Natural killer cell (primary cell): ENCODE measurements around the gene URM1. TPM values are rescaled to one million over a fixed set of nuclear protein-coding genes. Genes with fewer than 3 reads are reported as not detected.

Experiments used
- ATAC-seq, 3 donors: fragments of 150-1000 bp in 2 of 3; fragments of 200-7000 bp in 1 of 3; cut with Tn5 transposase; 1 replicate in 1 of 3; 2 replicates in 2 of 3; pipeline ENCODE4 v1.10.0; 2021; ENCODE audit warnings: mild to moderate bottlenecking in 2 of 3, moderate library complexity in 2 of 3
- DNase-seq, 2 donors: peaks; one replicate each; pipeline versions ENCODE4 v3.0.0 to v3.0.0-alpha.2; 2013 to 2021; ENCODE audit warnings: mixed read lengths in 1 of 2
- H3K27ac ChIP-seq: one replicate; pipeline ENCODE4 v1.5.1; 2013; ENCODE audit warnings: mild to moderate bottlenecking, low read length
- H3K27me3 ChIP-seq: one replicate; pipeline ENCODE4 v1.6.1; 2013; ENCODE audit warnings: low read length; ENCODE audit not compliant: control insufficient read depth, insufficient read depth
- H3K36me3 ChIP-seq: one replicate; pipeline ENCODE4 v1.6.1; 2013; ENCODE audit warnings: low read length; ENCODE audit not compliant: control insufficient read depth, insufficient read depth
- H3K4me1 ChIP-seq: one replicate; pipeline ENCODE4 v1.6.1; 2013; ENCODE audit warnings: low read length; ENCODE audit not compliant: control insufficient read depth, insufficient read depth
- H3K4me3 ChIP-seq: one replicate; pipeline ENCODE4 v1.5.1; 2013; ENCODE audit warnings: low read length
- H3K9me3 ChIP-seq: one replicate; pipeline ENCODE4 v1.6.1; 2013; ENCODE audit warnings: low read length; ENCODE audit not compliant: control insufficient read depth, insufficient read depth
- H3K27ac Mint-ChIP-seq, 2 donors: one replicate each; pipeline ENCODE4 v1.8.0; 2022; ENCODE audit warnings: mild to moderate bottlenecking in 2 of 2, mixed read lengths in 2 of 2, moderate library complexity in 1 of 2
- H3K27me3 Mint-ChIP-seq, 2 donors: one replicate each; pipeline ENCODE4 v1.8.0; 2022; ENCODE audit warnings: low read depth in 2 of 2, mixed read lengths in 2 of 2
- H3K36me3 Mint-ChIP-seq: one replicate; pipeline ENCODE4 v1.8.0; 2022; ENCODE audit warnings: mixed read lengths
- H3K4me1 Mint-ChIP-seq, 2 donors: one replicate each; pipeline ENCODE4 v1.8.0; 2022; ENCODE audit warnings: mixed read lengths in 2 of 2
- H3K4me3 Mint-ChIP-seq: one replicate; pipeline ENCODE4 v1.8.0; 2022; ENCODE audit warnings: mild to moderate bottlenecking, moderate library complexity, mixed read lengths
- H3K9me3 Mint-ChIP-seq, 2 donors: one replicate each; pipeline ENCODE4 v1.8.0; 2022; ENCODE audit warnings: mixed read lengths in 2 of 2
- CTCF ChIP-seq: fragments of 200-600 bp; IDR thresholded peaks from one replicate; pipeline ENCODE4 v1.8.0; 2022; ENCODE audit warnings: antibody characterized with exemption
- WGBS: methylation state at CpG from one replicate; pipeline ENCODE4 v1.1.7; 2013; ENCODE audit warnings: missing lambda C conversion rate; ENCODE audit not compliant: insufficient coverage; 5-methylcytosine and 5-hydroxymethylcytosine counted together
- intact Hi-C: fragments of 100-400 bp; cut with micrococcal nuclease; formaldehyde crosslinking; loops from one replicate; pipeline ENCODE4 v1.14.2; 2022
- total RNA-seq, 4 donors: library from RNA; stranded (reverse); fragments of 120-200 nt in 1 of 4; gene quantifications; one replicate each; pipeline versions ENCODE4 v1.2.3 to v1.2.4, GENCODE V29; 2013 to 2022

The URM1 gene
- total RNA-seq, 3 donors from 2014 or later (not counting 1 experiment from before 2014, with no cell fraction given) = 39.4 to 47.8 (median 46.7) TPM

GRCh38 chr9:128424268-128424780, 53.1 kb downstream of the URM1 start:
- intact Hi-C loops = no loop called here
- H3K4me1 Mint-ChIP-seq = peaks cover 0 to 29% of the 10 kb centered on the region in 2 donors
- H3K4me3 Mint-ChIP-seq = no peak overlapping the region
- ATAC-seq (no peak), DNase-seq (no peak)
- H3K4me1 ChIP-seq = peaks cover 21% of the 10 kb centered on the region
- 92% methylated on average over 14 of the region's 15 CpGs for WGBS
- no peaks in the 10 kb centered on the region for H3K9me3 ChIP-seq
- H3K27ac ChIP-seq = no peak overlapping the region
- TF ChIP-seq CTCF = no peak
- no peaks in the 10 kb centered on the region for H3K36me3 Mint-ChIP-seq
- H3K36me3 ChIP-seq = no peaks in the 10 kb centered on the region
- no peak overlapping the region for H3K4me3 ChIP-seq
- no peaks in the 10 kb centered on the region for H3K27me3 Mint-ChIP-seq
- H3K27ac Mint-ChIP-seq = no peak overlapping the region
- H3K9me3 Mint-ChIP-seq = no peaks in the 10 kb centered on the region
- peaks cover 4% of the 10 kb centered on the region for H3K27me3 ChIP-seq

GRCh38 chr9:128428644-128429512, 57.7 kb downstream of the URM1 start:
- Mint-ChIP-seq H3K36me3 (no peaks in the 10 kb centered on the region), H3K9me3 (no peaks in the 10 kb centered on the region), H3K4me1 (no peaks in the 10 kb centered on the region), H3K4me3 (no peak overlapping the region), H3K27me3 (no peaks in the 10 kb centered on the region), H3K27ac (no peak overlapping the region)
- Histone ChIP-seq H3K27ac (no peak overlapping the region), H3K4me1 (no peaks in the 10 kb centered on the region), H3K9me3 (no peaks in the 10 kb centered on the region), H3K27me3 (no peaks in the 10 kb centered on the region), H3K4me3 (no peak overlapping the region), H3K36me3 (no peaks in the 10 kb centered on the region)
- DNase-seq = no peak
- no peak for ATAC-seq
- 91% methylated on average over 20 of the region's 22 CpGs for WGBS
- no peak for TF ChIP-seq CTCF
- intact Hi-C loops = no loop called here

GRCh38 chr9:128429513-128430086, 58.4 kb downstream of the URM1 start:
- no peak overlapping the region for H3K27ac Mint-ChIP-seq
- no peaks in the 10 kb centered on the region for H3K36me3 Mint-ChIP-seq
- no peak for DNase-seq
- no peak for ATAC-seq
- no peaks in the 10 kb centered on the region for H3K36me3 ChIP-seq
- H3K9me3 Mint-ChIP-seq = no peaks in the 10 kb centered on the region
- H3K27ac ChIP-seq = no peak overlapping the region
- no peaks in the 10 kb centered on the region for H3K27me3 Mint-ChIP-seq
- 94% methylated on average over 13 of the region's 13 CpGs for WGBS
- no peaks in the 10 kb centered on the region for H3K9me3 ChIP-seq
- no peaks in the 10 kb centered on the region for H3K27me3 ChIP-seq
- H3K4me3 Mint-ChIP-seq = no peak overlapping the region
- H3K4me1 Mint-ChIP-seq = no peaks in the 10 kb centered on the region
- no peak for TF ChIP-seq CTCF
- H3K4me1 ChIP-seq = no peaks in the 10 kb centered on the region
- no peak overlapping the region for H3K4me3 ChIP-seq
- intact Hi-C loops = no loop called here
